ENCODE results near the gene GOLGA2. TPM values are rescaled to one million over a fixed set of nuclear protein-coding genes. Genes with fewer than 3 reads are reported as not detected.

Gene GOLGA2
- total and polyA plus RNA-seq, 2 donors (not counting 1 experiment from before 2014, with no cell fraction given), result 23.2 to 87.3 TPM

DNA sequence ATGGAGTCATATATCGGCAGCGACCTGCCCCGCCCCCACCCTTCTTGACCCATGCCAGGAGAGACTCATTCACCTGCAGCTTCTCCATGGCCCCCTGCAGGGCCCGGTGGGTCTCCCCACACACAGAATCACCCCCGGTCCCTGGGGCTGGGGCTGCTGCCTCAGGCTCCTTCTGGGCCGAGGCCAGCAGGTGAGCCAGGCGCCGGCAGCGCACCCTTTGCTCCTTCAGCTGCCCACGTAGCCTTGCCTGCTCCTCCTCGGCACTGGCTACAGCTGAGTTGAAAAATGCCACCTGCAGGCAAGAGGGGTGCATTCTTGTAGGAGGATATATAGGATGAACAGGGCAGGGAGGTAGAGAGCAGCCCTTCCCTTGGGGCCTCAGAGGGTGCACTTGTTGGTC is 17.9 kb downstream of the GOLGA2 start:
- POLR2A ChIA-PET, result no interaction called here
- Histone ChIP-seq H4K20me1 (ENCODE audit: control insufficient read depth, insufficient read depth, low read length, poor library complexity, severe bottlenecking) (no peaks in the 10 kb centered on the region), H3K9me3 (ENCODE audit: control extremely low read depth in 1 of 3, control insufficient read depth in 2 of 3, insufficient read depth in 1 of 3, low read length in 2 of 3) (no peaks in the 10 kb centered on the region), H3K9ac (ENCODE audit: low read length) (no peak overlapping the region), H3K36me3 (replicated peaks in 1 of 2; ENCODE audit: control extremely low read depth in 1 of 2, control insufficient read depth in 1 of 2, extremely low read depth in 1 of 2, insufficient read depth in 2 of 2, low read length in 1 of 2) (peaks cover 3 to 37% of the 10 kb centered on the region in 2 experiments), H3K4me1 (ENCODE audit: control insufficient read depth in 2 of 2, insufficient read depth in 2 of 2, low read length in 2 of 2) (peaks cover 0 to 6% of the 10 kb centered on the region in 2 donors), H3K27me3 (replicated peaks in 1 of 4; ENCODE audit: control extremely low read depth in 1 of 4, control insufficient read depth in 3 of 4, insufficient read depth in 4 of 4, low read length in 3 of 4) (peaks cover 0 to 4% (median 0%) of the 10 kb centered on the region in 4 experiments), H3K79me2 (ENCODE audit: control insufficient read depth, insufficient read depth, low read length) (no peaks in the 10 kb centered on the region), H2AFZ (ENCODE audit: insufficient read depth, low read depth, low read length, poor library complexity, severe bottlenecking) (no peak overlapping the region), H3K4me2 (replicated peaks; ENCODE audit: low read depth, low read length, poor library complexity, severe bottlenecking) (no peak overlapping the region), H3K4me3 (ENCODE audit: control extremely low read depth in 1 of 5, extremely low read depth in 1 of 5, insufficient read depth in 1 of 5, low read depth in 2 of 5, low read length in 4 of 5) (no peak overlapping the region), H3K27ac (ENCODE audit: low read length in 2 of 2) (no peak overlapping the region)
- H3K27me3 Mint-ChIP-seq, result peaks cover 7% of the 10 kb centered on the region
- CTCF ChIA-PET, result interaction anchor here (0.6 kb wide), 1 partner anchor 11 kb away, joined by 3 read pairs; no protein-coding TSS in a partner anchor
- H3K27ac Mint-ChIP-seq, result no peak overlapping the region
- no peak overlapping the region for H3K4me3 Mint-ChIP-seq
- DNase-seq (no peak), ATAC-seq (ENCODE audit: low read depth) (no peak)
- H3K9me3 Mint-ChIP-seq (ENCODE audit: insufficient read depth), result no peaks in the 10 kb centered on the region
- intact Hi-C loops (cut with micrococcal nuclease), result no loop called here
- 99% methylated on average over 9 of the region's 11 CpGs for WGBS (ENCODE audit: insufficient coverage)
- peaks cover 7% of the 10 kb centered on the region for H3K4me1 Mint-ChIP-seq
- TF ChIP-seq, protein P1, sequence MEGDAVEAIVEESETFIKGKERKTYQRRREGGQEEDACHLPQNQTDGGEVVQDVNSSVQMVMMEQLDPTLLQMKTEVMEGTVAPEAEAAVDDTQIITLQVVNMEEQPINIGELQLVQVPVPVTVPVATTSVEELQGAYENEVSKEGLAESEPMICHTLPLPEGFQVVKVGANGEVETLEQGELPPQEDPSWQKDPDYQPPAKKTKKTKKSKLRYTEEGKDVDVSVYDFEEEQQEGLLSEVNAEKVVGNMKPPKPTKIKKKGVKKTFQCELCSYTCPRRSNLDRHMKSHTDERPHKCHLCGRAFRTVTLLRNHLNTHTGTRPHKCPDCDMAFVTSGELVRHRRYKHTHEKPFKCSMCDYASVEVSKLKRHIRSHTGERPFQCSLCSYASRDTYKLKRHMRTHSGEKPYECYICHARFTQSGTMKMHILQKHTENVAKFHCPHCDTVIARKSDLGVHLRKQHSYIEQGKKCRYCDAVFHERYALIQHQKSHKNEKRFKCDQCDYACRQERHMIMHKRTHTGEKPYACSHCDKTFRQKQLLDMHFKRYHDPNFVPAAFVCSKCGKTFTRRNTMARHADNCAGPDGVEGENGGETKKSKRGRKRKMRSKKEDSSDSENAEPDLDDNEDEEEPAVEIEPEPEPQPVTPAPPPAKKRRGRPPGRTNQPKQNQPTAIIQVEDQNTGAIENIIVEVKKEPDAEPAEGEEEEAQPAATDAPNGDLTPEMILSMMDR (IDR thresholded peaks at IDR 0.05), result no peak
- TF ChIP-seq EZH2 (IDR thresholded peaks at IDR 0.05; ENCODE audit: borderline replicate concordance, insufficient read depth, low read depth, low read length, poor library complexity, severe bottlenecking), result no peak

DNA sequence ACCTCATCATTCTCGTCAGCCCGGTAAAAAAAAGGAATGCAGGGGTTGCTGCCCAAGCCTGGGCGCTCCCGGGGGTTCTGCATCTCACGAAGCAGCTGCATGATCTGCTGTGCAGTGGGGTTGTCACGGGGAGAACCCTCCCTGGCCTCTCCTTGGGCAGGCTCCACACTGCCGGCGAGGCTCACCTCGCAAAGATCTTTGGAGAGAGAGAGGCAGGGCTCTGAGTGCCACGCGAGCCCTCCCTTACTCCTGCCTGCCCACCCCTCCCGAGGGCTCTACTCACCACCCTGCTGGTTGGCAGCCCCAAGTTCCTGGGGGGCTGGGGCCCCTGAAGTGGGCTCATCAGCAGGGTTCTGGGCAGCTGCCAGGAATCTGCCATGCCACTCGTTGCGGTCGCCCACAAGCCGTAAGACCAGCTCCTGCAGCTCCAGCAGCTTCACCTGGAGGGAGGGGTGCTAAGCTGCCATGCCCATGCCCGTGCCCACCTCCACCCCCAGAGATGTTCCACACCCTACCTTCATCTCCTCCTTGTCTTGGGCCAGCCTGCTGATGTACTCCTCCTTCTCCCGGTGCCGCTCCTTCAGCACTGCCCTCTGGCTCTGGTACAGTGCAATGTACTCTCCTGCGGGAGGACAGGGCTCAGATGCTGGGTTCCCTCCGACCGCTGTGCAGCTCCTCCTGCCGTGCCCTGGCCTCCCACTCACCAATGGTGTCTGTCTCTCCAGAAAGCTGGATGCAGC is 18.6 kb downstream of the GOLGA2 start:
- Mint-ChIP-seq H3K4me1 (peaks cover 13% of the 10 kb centered on the region), H3K27me3 (peaks cover 9% of the 10 kb centered on the region), H3K27ac (no peak overlapping the region), H3K9me3 (ENCODE audit: insufficient read depth) (no peaks in the 10 kb centered on the region), H3K4me3 (no peak overlapping the region)
- peaks cover 0 to 10% of the 10 kb centered on the region in 2 donors for H3K4me1 ChIP-seq (ENCODE audit: control insufficient read depth in 2 of 2, insufficient read depth in 2 of 2, low read length in 2 of 2)
- H4K20me1 ChIP-seq (ENCODE audit: control insufficient read depth, insufficient read depth, low read length, poor library complexity, severe bottlenecking), result no peaks in the 10 kb centered on the region
- no peaks in the 10 kb centered on the region for H3K9me3 ChIP-seq (ENCODE audit: control extremely low read depth in 1 of 3, control insufficient read depth in 2 of 3, insufficient read depth in 1 of 3, low read length in 2 of 3)
- no peak overlapping the region for H3K4me2 ChIP-seq (replicated peaks; ENCODE audit: low read depth, low read length, poor library complexity, severe bottlenecking)
- ChIA-PET CTCF (no interaction called here), POLR2A (interaction anchor here (0.7 kb wide), 1 partner anchor 354 kb away, joined by 3 read pairs; no protein-coding TSS in a partner anchor)
- intact Hi-C loops (cut with micrococcal nuclease), result no loop called here
- WGBS (ENCODE audit: insufficient coverage), result 92% methylated on average over 23 of the region's 23 CpGs
- no peak overlapping the region for H3K4me3 ChIP-seq (ENCODE audit: control extremely low read depth in 1 of 5, extremely low read depth in 1 of 5, insufficient read depth in 1 of 5, low read depth in 2 of 5, low read length in 4 of 5)
- TF ChIP-seq, protein P1 (IDR thresholded peaks at IDR 0.05), result no peak
- no peaks in the 10 kb centered on the region for H3K79me2 ChIP-seq (ENCODE audit: control insufficient read depth, insufficient read depth, low read length)
- no peak for DNase-seq
- no peak overlapping the region for H3K27ac ChIP-seq (ENCODE audit: low read length in 2 of 2)
- H3K36me3 ChIP-seq (replicated peaks in 1 of 2; ENCODE audit: control extremely low read depth in 1 of 2, control insufficient read depth in 1 of 2, extremely low read depth in 1 of 2, insufficient read depth in 2 of 2, low read length in 1 of 2), result peaks cover 3 to 30% of the 10 kb centered on the region in 2 experiments
- H3K27me3 ChIP-seq (replicated peaks in 1 of 4; ENCODE audit: control extremely low read depth in 1 of 4, control insufficient read depth in 3 of 4, insufficient read depth in 4 of 4, low read length in 3 of 4), result peaks cover 0 to 4% (median 0%) of the 10 kb centered on the region in 4 experiments
- ATAC-seq (ENCODE audit: low read depth), result no peak
- no peak overlapping the region for H3K9ac ChIP-seq (ENCODE audit: low read length)
- no peak overlapping the region for H2AFZ ChIP-seq (ENCODE audit: insufficient read depth, low read depth, low read length, poor library complexity, severe bottlenecking)
